Subcutaneous adipose tissue (tissue), 4 donors: ENCODE data around the gene ZNF837. TPM values are rescaled to one million over a fixed set of nuclear protein-coding genes. Genes with fewer than 3 reads are reported as not detected.

Source experiments
- CTCF ChIP-seq: fragments of 450-650 bp; IDR thresholded peaks from one replicate; pipeline ENCODE4 v1.5.1; 2016; ENCODE audit warnings: low read depth, mild to moderate bottlenecking, control low read depth, antibody characterized with exemption, moderate library complexity
- total RNA-seq, 4 donors: library from RNA; depleted of rRNA; stranded (reverse); fragments of >200 nt; gene quantifications; one replicate each; pipeline ENCODE4 v1.1.0, GENCODE V29; 2016

Gene ZNF837
- total RNA-seq, 4 donors from 2014 or later: 0.65 to 3.2 (median 1.3) TPM

- no peak for TF ChIP-seq CTCF
These were observed 1.6 kb downstream of the ZNF837 start for GRCh38 chr19:58379246-58379645.

- TF ChIP-seq CTCF: no peak
These were observed 6.6 kb downstream of the ZNF837 start for GRCh38 chr19:58374200-58374599.

- TF ChIP-seq CTCF: no peak
These were observed 8.3 kb downstream of the ZNF837 start for GRCh38 chr19:58372311-58373133.

GRCh38 chr19:58368561-58369360 lies 12.1 kb downstream of the ZNF837 start:
- TF ChIP-seq CTCF: no peak

- TF ChIP-seq CTCF: no peak
These were observed 13.0 kb downstream of the ZNF837 start for GRCh38 chr19:58367698-58368454.

GRCh38 chr19:58366585-58367430 lies 14.0 kb downstream of the ZNF837 start:
- TF ChIP-seq CTCF: no peak
